AG10803 (cell line): ENCODE results near the gene NEURL1.

Source experiments
- DNase-seq: peaks from one replicate; pipeline ENCODE4 v3.0.0; 2010; ENCODE audit warnings: low read depth
- H3K4me3 ChIP-seq: 2 replicates; pipeline ENCODE4 v1.5.1; 2011; ENCODE audit warnings: mild to moderate bottlenecking, low read length, control low read depth
- CTCF ChIP-seq: conservative IDR thresholded peaks from 2 replicates; pipeline ENCODE4 v1.5.1; 2011; ENCODE audit warnings: mild to moderate bottlenecking, low read length, control low read depth, inconsistent platforms

Gene NEURL1

GRCh38 chr10:103493362-103493915 is at the start of gene NEURL1:
Gene NEURL1, plus strand, starts transcription at chr10:103493705. Its CDS starts 683 bp downstream, at chr10:103494388.
- DNase-seq = no peak
- H3K4me3 ChIP-seq = peak within 1 kb of the TSS; percentile 43
- no peak for TF ChIP-seq CTCF

GRCh38 chr10:103444478-103444877 is 49.0 kb upstream of the NEURL1 start:
- DNase-seq = no peak
- no peak for TF ChIP-seq CTCF
- H3K4me3 ChIP-seq = no peak overlapping the region

GRCh38 chr10:103445366-103445765 is 48.1 kb upstream of the NEURL1 start:
- no peak for TF ChIP-seq CTCF
- DNase-seq = no peak
- no peak overlapping the region for H3K4me3 ChIP-seq

- no peak for TF ChIP-seq CTCF
- H3K4me3 ChIP-seq = no peak overlapping the region
- peak; percentile 88 for DNase-seq
Measured at GRCh38 chr10:103445767-103446567, 47.5 kb upstream of the NEURL1 start.

GRCh38 chr10:103447187-103447586 is 46.3 kb upstream of the NEURL1 start:
- TF ChIP-seq CTCF = no peak
- DNase-seq = no peak
- H3K4me3 ChIP-seq = no peak overlapping the region

GRCh38 chr10:103448746-103449145 is 44.8 kb upstream of the NEURL1 start:
- DNase-seq = peak; percentile 87
- peak overlapping the region; percentile 29; the same call in 1 of the 2 replicates for H3K4me3 ChIP-seq
- TF ChIP-seq CTCF = no peak
